GM23338 (cell line): ENCODE results near the gene IRF8. TPM values are rescaled to one million over a fixed set of nuclear protein-coding genes. Genes with fewer than 3 reads are reported as not detected.

Experiments used
- ATAC-seq: fragments of 200-7000 bp; cut with Tn5 transposase; 3 replicates; pipeline ENCODE4 v1.9.1; 2020
- DNase-seq: peaks from one replicate; pipeline ENCODE4 v3.0.0-alpha.2; 2015; ENCODE audit warnings: low spot score
- H2AFZ ChIP-seq: fragments of 200-600 bp; sonication (generic); 2 replicates; pipeline ENCODE4 v1.8.0; 2016; ENCODE audit warnings: antibody characterized with exemption, mild to moderate bottlenecking, moderate library complexity
- H3F3A ChIP-seq: fragments of 200-600 bp; sonication (generic); replicated peaks from 2 replicates; pipeline ENCODE4 v1.8.0; 2017; ENCODE audit warnings: antibody characterized with exemption, mixed run types, low read depth
- H3K27ac ChIP-seq: fragments of 200-600 bp; sonication (generic); 2 replicates; pipeline ENCODE4 v1.6.1; 2016; ENCODE audit warnings: low read depth
- H3K27me3 ChIP-seq: fragments of 200-600 bp; sonication (generic); 2 replicates; pipeline ENCODE4 v1.8.0; 2016; ENCODE audit warnings: mild to moderate bottlenecking, mixed run types, moderate library complexity; ENCODE audit not compliant: insufficient read depth
- H3K36me3 ChIP-seq: fragments of 200-600 bp; sonication (generic); 2 replicates; pipeline ENCODE4 v1.8.0; 2016; ENCODE audit warnings: mild to moderate bottlenecking; ENCODE audit not compliant: insufficient read depth
- H3K4me1 ChIP-seq: fragments of 200-600 bp; sonication (generic); 2 replicates; pipeline ENCODE4 v1.8.0; 2016; ENCODE audit warnings: mild to moderate bottlenecking, moderate library complexity; ENCODE audit not compliant: insufficient read depth
- H3K4me2 ChIP-seq: fragments of 200-600 bp; sonication (generic); 2 replicates; pipeline ENCODE4 v1.7.1; 2017; ENCODE audit warnings: mixed run types
- H3K4me3 ChIP-seq: fragments of 200-600 bp; sonication (generic); 2 replicates; pipeline ENCODE4 v1.6.1; 2016; ENCODE audit warnings: mixed run types
- H3K79me2 ChIP-seq: fragments of 200-600 bp; sonication (generic); replicated peaks from 2 replicates; pipeline ENCODE4 v1.8.0; 2017; ENCODE audit warnings: mild to moderate bottlenecking; ENCODE audit not compliant: insufficient read depth
- H3K9me2 ChIP-seq: fragments of 200-600 bp; sonication (generic); 2 replicates; pipeline ENCODE4 v1.8.0; 2017; ENCODE audit not compliant: insufficient read depth
- H4K20me1 ChIP-seq: fragments of 200-600 bp; sonication (generic); replicated peaks from 2 replicates; pipeline ENCODE4 v1.8.0; 2017; ENCODE audit warnings: mild to moderate bottlenecking; ENCODE audit not compliant: insufficient read depth
- H3K27ac Mint-ChIP-seq: 2 replicates; pipeline ENCODE4 v1.8.0; 2020; ENCODE audit warnings: inconsistent platforms, mild to moderate bottlenecking, moderate library complexity, mixed read lengths
- H3K27me3 Mint-ChIP-seq: 3 replicates; pipeline ENCODE4 v1.8.0; 2022; ENCODE audit warnings: low read depth, mild to moderate bottlenecking, moderate library complexity, mixed read lengths, inconsistent platforms; ENCODE audit not compliant: insufficient read depth, poor library complexity
- H3K36me3 Mint-ChIP-seq: 3 replicates; pipeline ENCODE4 v1.8.0; 2021; ENCODE audit warnings: low read depth, mild to moderate bottlenecking, inconsistent platforms, moderate library complexity, mixed read lengths
- H3K4me1 Mint-ChIP-seq: 3 replicates; pipeline ENCODE4 v1.8.0; 2020; ENCODE audit warnings: mild to moderate bottlenecking, inconsistent platforms, mixed read lengths
- H3K4me3 Mint-ChIP-seq: 3 replicates; pipeline ENCODE4 v1.8.0; 2021; ENCODE audit warnings: moderate library complexity, mild to moderate bottlenecking, inconsistent platforms, mixed read lengths
- H3K9me3 Mint-ChIP-seq: 3 replicates; pipeline ENCODE4 v1.8.0; 2020; ENCODE audit warnings: moderate library complexity, mild to moderate bottlenecking, inconsistent platforms, mixed read lengths
- CREB1 ChIP-seq: fragments of 250-450 bp; sonication (Bioruptor Pico); IDR thresholded peaks from 2 replicates; pipeline ENCODE4 v1.5.0; 2020; ENCODE audit warnings: low read depth, mild to moderate bottlenecking, moderate library complexity
- CTCF ChIP-seq, 2 experiments: fragments of 200-600 bp in 1 of 2; sonication (generic) in 1 of 2; conservative IDR thresholded peaks; 2 replicates each; pipeline versions ENCODE4 v1.5.1 to v1.6.1; 2016 to 2017; ENCODE audit warnings: antibody characterized with exemption in 2 of 2, low read depth in 2 of 2, mild to moderate bottlenecking in 2 of 2, moderate library complexity in 1 of 2
- ETS1 ChIP-seq: IDR thresholded peaks from 2 replicates; pipeline ENCODE4 v1.6.1; 2016; ENCODE audit warnings: antibody characterized with exemption
- EZH2 ChIP-seq: fragments of 200-600 bp; sonication (generic); IDR thresholded peaks from one replicate; pipeline ENCODE4 v1.8.0; 2017; ENCODE audit warnings: antibody characterized with exemption, mild to moderate bottlenecking, low read depth; ENCODE audit not compliant: unreplicated experiment
- EZH2phosphoT487 ChIP-seq: fragments of 200-600 bp; sonication (generic); IDR thresholded peaks from one replicate; pipeline ENCODE4 v1.8.1; 2018; ENCODE audit warnings: antibody characterized with exemption; ENCODE audit not compliant: unreplicated experiment
- JUNB ChIP-seq: IDR thresholded peaks from one replicate; pipeline ENCODE4 v1.6.1; 2016; ENCODE audit warnings: antibody characterized with exemption; ENCODE audit not compliant: unreplicated experiment
- NANOG ChIP-seq: IDR thresholded peaks from 2 replicates; pipeline ENCODE4 v1.6.1; 2016; ENCODE audit warnings: antibody characterized with exemption, borderline replicate concordance
- POLR2AphosphoS5 ChIP-seq: IDR thresholded peaks from 2 replicates; pipeline ENCODE4 v1.6.1; 2016; ENCODE audit warnings: antibody characterized with exemption, low read depth
- REST ChIP-seq: IDR thresholded peaks from one replicate; pipeline ENCODE4 v1.6.1; 2018; ENCODE audit warnings: antibody characterized with exemption; ENCODE audit not compliant: unreplicated experiment
- STAT1 ChIP-seq: IDR thresholded peaks from one replicate; pipeline ENCODE4 v1.6.1; 2016; ENCODE audit warnings: antibody characterized with exemption; ENCODE audit not compliant: unreplicated experiment
- ZNF114 ChIP-seq: fragments of 250-450 bp; sonication (Bioruptor Pico); IDR thresholded peaks from 2 replicates; pipeline ENCODE4 v1.5.0; 2020; ENCODE audit warnings: mild to moderate bottlenecking, moderate library complexity
- ZNF331 ChIP-seq: fragments of 250-450 bp; sonication (Bioruptor Pico); IDR thresholded peaks from 2 replicates; pipeline ENCODE4 v1.5.0; 2020; ENCODE audit warnings: low read depth, mild to moderate bottlenecking, moderate library complexity
- ZNF462 ChIP-seq: fragments of 250-450 bp; sonication (Bioruptor Pico); IDR thresholded peaks from 2 replicates; pipeline ENCODE4 v1.5.0; 2020; ENCODE audit warnings: mild to moderate bottlenecking, moderate library complexity
- polyA plus RNA-seq: library from polyadenylated mRNA; unstranded; fragments of >200 nt; fragmentation: Nextera tagmentation; extraction: Ambion mirVana; gene quantifications from 2 replicates; pipeline ENCODE4 v1.2.1, GENCODE V29; 2016
- total RNA-seq: library from RNA; depleted of rRNA; stranded (reverse); fragments of >200 nt; shearing (Covaris generic); gene quantifications from 2 replicates; pipeline ENCODE4 v1.2.3, GENCODE V29; 2014

The IRF8 gene
- total and polyA plus RNA-seq, 2 experiments from 2014 or later, result 0.47 to 2.8 TPM

- H3K27me3 Mint-ChIP-seq, result peaks cover 13% of the 10 kb centered on the region
- Histone ChIP-seq H3K4me2 (no peak overlapping the region), H3K4me1 (no peaks in the 10 kb centered on the region), H3K27ac (no peak overlapping the region), H3K79me2 (no peaks in the 10 kb centered on the region), H3K27me3 (no peaks in the 10 kb centered on the region), H3K9me2 (no peaks in the 10 kb centered on the region; the same call in 1 of the 2 replicates), H3F3A (no peaks in the 10 kb centered on the region), H4K20me1 (no peaks in the 10 kb centered on the region), H3K4me3 (no peak overlapping the region), H2AFZ (no peak overlapping the region), H3K36me3 (no peaks in the 10 kb centered on the region)
- H3K36me3 Mint-ChIP-seq, result no peaks in the 10 kb centered on the region; the same call in 2 of the 3 replicates
- H3K4me3 Mint-ChIP-seq, result no peak overlapping the region
- no peaks in the 10 kb centered on the region; the same call in 2 of the 3 replicates for H3K4me1 Mint-ChIP-seq
- TF ChIP-seq STAT1, result no peak
- no peak for TF ChIP-seq EZH2
- no peak for TF ChIP-seq ZNF462
- no peak for TF ChIP-seq ZNF331 (CRISPR knock-in tag)
- no peak for TF ChIP-seq POLR2AphosphoS5
- TF ChIP-seq ETS1, result no peak
- no peak for TF ChIP-seq NANOG
- no peak for TF ChIP-seq EZH2phosphoT487
- TF ChIP-seq REST, result no peak
- TF ChIP-seq CREB1 (CRISPR knock-in tag), result no peak
- TF ChIP-seq JUNB, result no peak
- no peak for TF ChIP-seq ZNF114 (CRISPR knock-in tag)
- no peak for TF ChIP-seq CTCF (conservative IDR thresholded peaks at IDR 0.05; ENCODE audit: low read depth in 2 of 2)
- DNase-seq (no peak), ATAC-seq (no peak)
- H3K27ac Mint-ChIP-seq, result no peak overlapping the region
- peaks cover 3% of the 10 kb centered on the region; the same call in 2 of the 3 replicates for H3K9me3 Mint-ChIP-seq
Observed at GRCh38 chr16:85941863-85942644, 43.1 kb downstream of the IRF8 start.
